NCI-H1436 (cell line): ENCODE results near the gene TMEM120B.
"Not testable (repeated sequence)": the region's sequence is repeated elsewhere in the genome, so short reads cannot be mapped to it uniquely, and the experiment has no call there.

Source experiments
- DNase-seq: peaks from one replicate; lab custom pipeline; 2025; lab: John Stamatoyannopoulos, UW

The TMEM120B gene

GRCh38 chr12:121712461-121713256, at the start of gene TMEM120B:
Gene TMEM120B (plus strand): TSS chr12:121712752. CDS start chr12:121712896, 144 bp downstream.
- peak; percentile 68 for DNase-seq

- no peak for DNase-seq
Observed at GRCh38 chr12:121663610-121663929, 49.0 kb upstream of the TMEM120B start.

DNA sequence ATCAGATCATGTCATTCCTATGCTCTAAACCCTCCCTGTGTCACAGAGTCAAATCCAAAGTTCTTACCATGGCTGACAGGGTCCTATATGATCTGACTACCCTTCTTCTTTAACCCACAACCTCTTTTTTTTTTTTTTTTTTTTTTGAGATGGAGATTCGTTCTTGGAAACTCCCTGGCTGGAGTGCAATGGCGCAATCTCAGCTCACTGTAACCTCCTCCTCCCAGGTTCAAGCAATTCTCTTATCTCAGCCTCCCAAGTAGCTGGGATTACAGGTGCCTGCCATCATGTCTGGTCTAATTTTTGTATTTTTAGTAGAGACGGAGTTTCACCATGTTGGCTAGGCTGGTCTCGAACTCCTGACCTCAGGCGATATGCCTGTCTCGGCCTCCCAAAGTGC, 45.7 kb upstream of the TMEM120B start:
- DNase-seq: not testable (repeated sequence)

DNA sequence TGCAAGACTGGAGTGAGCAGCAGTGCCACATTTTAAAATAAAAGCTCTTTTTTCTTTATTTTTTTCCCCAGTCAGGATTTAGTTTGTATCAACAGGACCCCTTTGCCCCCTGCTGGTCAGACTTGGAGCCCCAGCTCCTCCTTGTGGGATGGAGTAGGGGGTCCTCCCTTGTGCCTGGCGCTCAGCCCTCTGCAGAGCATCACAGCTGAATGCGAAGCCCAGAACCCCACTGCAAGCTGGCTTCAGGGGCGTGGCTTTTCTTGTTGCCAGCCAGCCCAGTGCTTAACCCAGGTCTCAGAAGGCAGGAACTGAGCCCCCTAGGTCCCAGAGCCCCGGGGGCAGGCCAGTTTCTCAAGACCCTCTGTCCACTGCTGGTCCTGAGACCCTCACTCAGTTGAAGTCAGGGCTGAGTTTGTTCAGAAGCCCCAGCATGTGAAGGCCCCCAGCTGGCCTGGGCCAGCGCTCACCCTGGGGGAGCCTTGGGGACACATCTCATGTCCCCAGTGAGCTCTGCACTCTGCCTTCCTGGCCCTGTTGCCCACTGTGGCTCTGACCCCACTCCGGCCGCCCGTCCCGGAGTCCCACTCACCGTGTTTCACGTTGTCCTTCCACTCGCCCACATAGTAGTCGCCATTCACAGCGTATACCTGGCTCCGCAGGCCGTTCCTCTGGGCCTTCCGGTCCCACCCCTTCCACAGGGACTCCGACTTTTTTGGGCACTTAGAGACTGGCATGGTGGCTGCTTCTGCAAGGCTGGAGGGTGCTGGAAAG, 43.6 kb upstream of the TMEM120B start:
- peak; percentile 33 for DNase-seq

- DNase-seq: no peak
Observed at GRCh38 chr12:121669521-121669900, 43.0 kb upstream of the TMEM120B start, which contains the start of gene MORN3. Gene MORN3 (minus strand): TSS chr12:121669654. CDS start chr12:121669483, 171 bp downstream.

DNA sequence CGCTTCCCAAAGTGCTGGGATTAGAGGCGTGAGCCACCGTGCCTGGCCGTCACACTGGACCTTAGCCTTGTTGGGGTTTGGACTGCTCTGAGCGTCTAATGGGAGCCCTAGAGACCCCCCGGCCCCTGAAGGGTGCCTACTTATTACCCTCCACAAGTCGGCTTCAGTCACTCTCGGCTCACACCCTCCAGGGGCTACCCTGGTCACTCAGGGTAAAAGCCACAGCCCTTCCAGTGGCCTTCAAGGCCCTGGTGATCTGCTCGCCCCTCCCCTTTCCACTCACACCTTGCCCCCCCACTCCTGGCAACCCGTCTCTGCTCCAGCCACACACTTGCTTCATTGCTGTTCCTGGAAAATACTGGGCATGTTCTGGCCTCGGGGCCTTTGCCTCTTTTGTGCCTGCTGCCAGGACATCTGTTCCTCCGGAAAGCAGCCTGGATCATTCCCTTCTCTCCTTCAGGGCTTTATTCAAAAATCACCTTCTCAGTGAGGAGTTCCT, 39.5 kb upstream of the TMEM120B start:
- no peak for DNase-seq

- DNase-seq: no peak
Observed at GRCh38 chr12:121676190-121676589, 36.4 kb upstream of the TMEM120B start.

GRCh38 chr12:121678305-121678704, 34.2 kb upstream of the TMEM120B start:
- no peak for DNase-seq

GRCh38 chr12:121678716-121679300, 33.7 kb upstream of the TMEM120B start:
- DNase-seq: no peak

GRCh38 chr12:121679661-121680197, 32.8 kb upstream of the TMEM120B start:
- not testable (repeated sequence) for DNase-seq

- no peak for DNase-seq
Observed at GRCh38 chr12:121688966-121689365, 23.6 kb upstream of the TMEM120B start.

GRCh38 chr12:121689430-121689829, 23.1 kb upstream of the TMEM120B start:
- no peak for DNase-seq

DNA sequence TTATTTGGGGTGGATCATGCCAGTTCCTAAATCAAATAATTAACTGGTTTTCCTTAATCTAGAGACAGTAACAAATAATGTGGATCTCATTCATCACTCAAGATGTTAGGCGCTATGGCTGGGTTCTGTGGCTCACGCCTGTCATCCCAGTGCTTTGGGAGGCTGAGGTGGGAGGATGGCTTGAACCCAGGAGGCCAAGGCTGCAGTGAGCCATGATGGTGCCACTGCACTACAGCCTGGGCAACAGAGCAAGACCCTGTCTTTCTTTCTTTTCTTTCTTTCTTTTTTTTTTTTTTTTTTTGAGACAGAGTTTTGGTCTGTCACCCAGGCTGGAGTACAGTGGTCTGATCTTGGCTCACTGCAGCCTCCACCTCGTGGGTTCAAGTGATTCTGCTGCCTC, 19.8 kb upstream of the TMEM120B start:
- not testable (repeated sequence) for DNase-seq

GRCh38 chr12:121693155-121693687, 19.3 kb upstream of the TMEM120B start:
- DNase-seq: no peak

DNA sequence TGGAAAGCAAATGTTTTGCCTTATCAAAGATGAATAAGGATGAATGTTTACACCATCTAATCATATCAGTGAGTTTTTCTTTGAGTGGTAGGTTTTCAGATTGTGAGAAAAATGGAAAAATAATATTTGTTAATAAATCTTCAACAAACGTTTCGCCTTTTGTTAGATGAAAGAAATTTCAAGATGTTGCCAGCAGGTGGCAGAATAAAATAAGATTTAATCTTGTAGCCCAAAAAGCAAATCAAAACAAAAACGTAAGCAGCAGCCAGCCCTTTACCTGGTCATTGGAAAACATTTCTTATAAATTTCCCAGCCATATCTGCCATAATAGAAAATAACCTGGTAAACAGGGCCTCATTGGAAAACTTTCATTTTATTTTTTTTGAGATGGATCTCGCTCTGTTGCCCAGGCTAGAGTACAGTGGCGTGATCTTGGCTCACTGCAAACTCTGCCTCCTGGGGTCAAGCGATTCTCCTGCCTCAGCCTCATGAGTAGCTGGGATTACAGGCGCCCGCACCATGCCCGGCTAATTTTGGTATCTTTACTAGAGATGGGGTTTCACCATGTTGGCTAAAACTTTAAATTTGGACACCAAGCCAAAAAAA, 15.4 kb upstream of the TMEM120B start:
- peak; percentile 41 for DNase-seq

GRCh38 chr12:121697861-121698260, 14.7 kb upstream of the TMEM120B start:
- not testable (repeated sequence) for DNase-seq

DNA sequence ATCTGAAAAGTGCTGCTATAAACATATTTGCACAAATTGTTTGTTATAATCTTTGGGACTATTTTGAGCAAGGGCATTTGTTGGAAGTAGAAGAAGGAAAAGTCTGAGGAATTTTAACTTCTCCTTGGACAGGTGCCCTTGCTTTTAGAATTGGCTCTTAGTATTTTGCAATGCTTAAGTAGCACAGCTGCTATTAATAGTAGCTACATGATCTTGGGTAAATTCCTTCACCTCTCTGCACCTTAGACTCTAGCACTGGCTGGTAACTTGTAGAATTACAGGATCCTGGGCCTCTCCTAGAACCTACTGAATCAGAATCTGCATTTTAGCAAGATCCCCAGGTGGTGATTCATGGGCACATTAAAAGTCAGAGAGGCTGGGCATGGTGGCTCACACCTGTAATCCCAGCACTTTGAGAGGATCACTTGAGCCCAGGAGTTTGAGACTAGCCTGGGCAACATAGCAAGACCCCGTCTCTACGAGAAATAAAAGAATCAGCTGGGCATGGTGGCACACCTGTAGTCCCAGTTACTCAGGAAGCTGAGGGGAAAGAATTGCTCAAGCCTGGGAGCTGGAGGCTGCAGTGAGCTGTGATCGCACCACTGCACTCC, 10.8 kb upstream of the TMEM120B start:
- no peak for DNase-seq

DNA sequence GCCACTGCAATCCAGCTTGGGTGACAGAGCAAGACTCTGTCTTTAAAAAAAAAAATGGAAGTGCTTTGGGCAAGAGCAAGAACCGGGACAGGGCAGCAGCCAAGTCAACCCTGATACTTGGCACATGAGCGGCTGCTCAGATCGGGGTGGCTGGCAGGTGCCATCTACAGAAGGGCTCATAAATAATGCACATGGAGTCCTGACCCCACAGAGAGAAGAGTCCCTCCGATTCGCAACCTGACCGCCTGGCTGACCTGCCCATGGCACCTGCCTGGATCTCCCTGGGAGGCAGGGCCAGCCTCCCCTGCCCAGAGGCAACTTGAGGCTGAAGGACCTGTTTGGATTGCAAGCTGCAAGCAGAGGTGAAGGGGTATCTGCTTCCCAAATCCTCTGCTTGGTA, 9.6 kb upstream of the TMEM120B start:
- DNase-seq: no peak

- no peak for DNase-seq
Observed at GRCh38 chr12:121705514-121705913, 7.0 kb upstream of the TMEM120B start.

DNA sequence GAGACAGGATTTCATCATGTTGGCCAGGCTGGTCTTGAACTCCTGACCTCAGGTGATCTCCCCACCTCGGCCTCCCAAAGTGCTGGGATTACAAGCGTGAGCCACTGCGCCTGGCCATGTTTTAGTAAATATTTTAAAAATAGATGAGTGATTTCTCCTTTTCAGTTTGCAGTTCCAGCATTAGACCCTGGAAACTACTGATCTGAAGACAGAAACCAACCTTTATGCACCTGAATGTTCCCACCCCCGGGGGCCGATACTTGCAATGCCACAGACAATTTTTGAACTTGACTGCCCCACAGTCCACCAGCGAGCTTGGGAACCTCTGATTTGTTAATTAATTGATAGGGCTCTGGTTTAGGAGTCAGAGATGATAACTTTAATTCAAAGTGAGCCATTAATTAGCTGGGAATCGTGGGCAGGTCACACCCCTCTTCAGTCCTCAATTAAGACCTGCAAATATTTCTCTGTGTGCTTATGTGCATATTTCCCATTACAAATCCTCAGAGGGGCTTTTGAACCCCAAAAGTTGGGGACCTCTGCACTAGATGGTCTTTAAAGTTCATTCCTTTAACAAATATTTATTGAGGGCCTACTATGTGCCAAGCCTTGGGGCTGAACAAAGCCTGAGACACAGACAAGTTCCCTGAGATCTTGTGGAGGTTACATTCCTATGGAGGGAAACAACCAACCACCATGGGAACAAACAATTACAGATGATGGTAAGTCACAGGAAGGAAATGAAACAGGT, 4.1 kb upstream of the TMEM120B start:
- DNase-seq: no peak

- DNase-seq: not testable (repeated sequence)
Observed at GRCh38 chr12:121709064-121709424, 3.5 kb upstream of the TMEM120B start.
